Effector CD8-positive, alpha-beta T cell (primary cell): ENCODE data around the gene MAPT.

ENCODE experiments used
- DNase-seq: peaks from one replicate; lab custom pipeline; 2025; lab: John Stamatoyannopoulos, UW

The MAPT gene

GRCh38 chr17:46053911-46054534 lies 159.7 kb downstream of the MAPT start:
- DNase-seq: no peak

- no peak for DNase-seq
Measured at GRCh38 chr17:46056800-46057304, 162.5 kb downstream of the MAPT start.

- DNase-seq: no peak
Measured at GRCh38 chr17:46057366-46057765, 163.0 kb downstream of the MAPT start.

- no peak for DNase-seq
Measured at GRCh38 chr17:46059486-46059885, 165.1 kb downstream of the MAPT start.

GRCh38 chr17:46060461-46060860 lies 166.1 kb downstream of the MAPT start:
- no peak for DNase-seq

- DNase-seq: no peak
Measured at GRCh38 chr17:46061435-46061834, 167.1 kb downstream of the MAPT start.

GRCh38 chr17:46063241-46063640 lies 168.9 kb downstream of the MAPT start:
- no peak for DNase-seq

- no peak for DNase-seq
Measured at GRCh38 chr17:46064460-46064859, 170.1 kb downstream of the MAPT start.

- no peak for DNase-seq
Measured at GRCh38 chr17:46071796-46072195, 177.4 kb downstream of the MAPT start.

- no peak for DNase-seq
Measured at GRCh38 chr17:46072998-46073397, 178.6 kb downstream of the MAPT start.

GRCh38 chr17:46074540-46074939 lies 180.2 kb downstream of the MAPT start:
- no peak for DNase-seq
